ENCODE data around the gene FGF12.
"Not testable (repeated sequence)": the region's sequence is repeated elsewhere in the genome, so short reads cannot be mapped to it uniquely, and the experiment has no call there.

FGF12 gene

DNA sequence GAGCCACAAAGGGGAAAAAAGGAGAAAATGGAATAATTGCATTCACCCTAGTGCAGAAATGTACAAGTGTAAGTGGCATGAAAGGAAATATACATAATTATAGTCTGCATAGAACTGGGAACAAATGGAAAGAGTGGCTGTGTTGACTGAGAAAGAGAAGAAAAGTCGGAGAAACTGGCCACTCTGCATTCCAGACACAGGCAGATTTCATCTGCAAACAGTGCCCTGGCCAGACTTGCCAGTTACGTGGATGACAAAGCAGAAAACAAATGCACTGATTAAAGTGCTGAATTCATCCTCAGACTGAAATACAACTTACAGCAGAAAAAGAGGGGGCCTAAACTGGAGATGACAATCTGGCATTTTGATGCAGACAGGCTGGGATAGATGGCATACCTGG, 129.8 kb downstream of the FGF12 start:
- DNase-seq (ENCODE audit: low read depth, low spot score) = no peak

GRCh38 chr3:192578729-192579128, 148.6 kb downstream of the FGF12 start:
- no peak for DNase-seq (ENCODE audit: low read depth, low spot score)

DNA sequence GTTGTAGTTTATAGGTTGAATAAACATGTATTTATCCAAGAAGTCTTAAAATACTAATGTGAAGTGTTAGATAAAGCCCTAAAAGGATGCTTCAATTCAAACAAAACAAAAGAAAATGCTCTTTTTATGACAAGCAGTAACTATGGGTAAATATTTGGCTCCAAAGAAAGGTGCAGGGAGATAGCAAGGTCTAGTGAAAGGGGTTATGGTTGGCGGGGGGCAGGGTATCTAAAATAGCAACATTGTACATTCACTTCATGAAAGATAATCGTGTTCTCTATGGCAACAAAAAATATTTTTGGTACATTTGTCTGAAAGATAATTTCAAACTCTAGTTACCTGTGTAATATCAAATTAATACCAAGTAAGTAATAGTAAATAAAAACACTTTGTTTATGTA, 149.5 kb downstream of the FGF12 start:
- no peak for DNase-seq (ENCODE audit: low read depth, low spot score)

GRCh38 chr3:192577271-192577670, 150.1 kb downstream of the FGF12 start:
- DNase-seq (ENCODE audit: low read depth, low spot score) = no peak

DNA sequence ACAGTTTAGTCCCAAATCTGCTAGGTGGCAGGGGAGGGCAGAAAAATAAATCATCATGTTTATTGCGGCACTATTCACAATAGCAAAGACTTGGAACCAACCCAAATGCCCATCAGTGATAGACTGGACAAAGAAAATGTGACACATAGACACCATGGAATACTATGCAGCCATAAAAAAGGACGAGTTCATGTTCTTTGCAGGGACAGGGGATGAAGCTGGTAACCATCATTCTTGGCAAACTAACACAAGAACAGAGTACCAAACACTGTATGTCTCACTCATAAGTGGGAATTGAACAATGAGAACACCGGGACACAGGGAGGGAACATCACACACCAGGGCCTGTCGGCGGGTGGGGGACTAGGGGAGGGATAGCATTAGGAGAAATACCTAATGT, 150.6 kb downstream of the FGF12 start:
- not testable (repeated sequence) for DNase-seq (ENCODE audit: low read depth, low spot score)

- no peak for DNase-seq (ENCODE audit: low read depth, low spot score)
Observed at GRCh38 chr3:192575879-192576506, 151.3 kb downstream of the FGF12 start.

DNA sequence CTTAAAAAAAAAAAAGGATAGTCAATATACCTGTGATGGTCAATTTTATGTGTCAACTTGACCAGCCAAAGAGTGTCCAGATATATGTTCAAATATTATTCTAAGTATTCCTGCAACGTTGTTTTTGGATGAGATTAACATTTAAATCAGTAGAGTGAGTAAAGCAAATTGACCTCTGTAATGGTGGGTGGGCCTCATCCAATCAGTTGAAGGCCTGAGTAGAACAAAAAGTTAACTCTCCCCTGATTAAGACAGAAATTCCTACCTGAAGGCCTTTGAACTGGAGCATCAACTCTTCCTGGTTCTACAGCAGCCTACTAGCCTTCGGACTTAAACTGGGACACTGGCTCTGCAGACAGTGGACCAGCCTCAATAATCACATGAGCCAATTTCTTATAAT, 154.1 kb downstream of the FGF12 start:
- no peak for DNase-seq (ENCODE audit: low read depth, low spot score)

DNA sequence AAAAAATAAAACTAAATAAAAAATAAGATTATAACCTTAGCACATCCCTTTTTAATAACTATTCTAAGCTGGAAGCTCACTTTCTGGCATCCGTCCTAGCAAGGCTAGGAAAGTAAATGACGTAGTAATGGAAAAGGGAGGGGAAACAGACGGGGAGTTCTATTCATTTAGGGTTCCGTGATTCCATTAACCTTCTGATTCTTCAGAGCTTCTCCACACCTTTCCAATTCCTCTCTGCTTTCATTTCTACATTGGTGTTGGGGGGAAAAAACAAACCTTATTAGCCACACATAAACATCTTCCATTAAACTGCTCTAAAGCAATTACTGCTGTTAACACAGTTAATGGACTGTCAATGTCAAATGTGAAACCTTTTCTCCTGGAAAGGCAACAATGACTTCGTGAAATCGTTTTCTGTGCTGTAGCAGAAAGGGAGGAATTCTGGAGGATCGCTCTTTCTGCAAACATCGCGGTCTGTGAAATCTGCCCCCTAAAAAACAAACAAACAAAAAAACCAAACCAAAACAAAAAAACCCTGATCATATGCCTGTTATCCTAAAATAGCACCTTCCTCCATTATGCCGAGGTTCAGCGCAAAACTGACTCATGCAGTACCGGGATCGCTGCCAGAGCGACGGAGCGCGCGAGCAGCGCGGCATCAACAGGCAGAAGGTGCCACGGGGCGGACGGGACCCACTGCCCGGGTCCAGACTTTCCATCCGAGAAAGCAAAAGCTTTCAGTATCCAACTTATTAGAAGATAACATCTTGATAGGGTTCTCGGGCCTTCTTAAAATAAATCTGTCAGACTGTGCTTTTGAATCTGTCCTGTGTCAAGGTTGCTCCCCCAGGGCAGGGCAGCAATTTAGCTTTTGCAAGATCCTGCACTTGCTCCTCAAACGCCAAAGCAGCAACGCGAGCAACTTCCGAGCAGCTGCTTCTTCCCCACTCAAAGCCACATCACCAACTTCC, 156.2 kb downstream of the FGF12 start:
- no peak for DNase-seq (ENCODE audit: low read depth, low spot score)

- no peak for DNase-seq (ENCODE audit: low read depth, low spot score)
Observed at GRCh38 chr3:192570315-192570714, 157.0 kb downstream of the FGF12 start.

DNA sequence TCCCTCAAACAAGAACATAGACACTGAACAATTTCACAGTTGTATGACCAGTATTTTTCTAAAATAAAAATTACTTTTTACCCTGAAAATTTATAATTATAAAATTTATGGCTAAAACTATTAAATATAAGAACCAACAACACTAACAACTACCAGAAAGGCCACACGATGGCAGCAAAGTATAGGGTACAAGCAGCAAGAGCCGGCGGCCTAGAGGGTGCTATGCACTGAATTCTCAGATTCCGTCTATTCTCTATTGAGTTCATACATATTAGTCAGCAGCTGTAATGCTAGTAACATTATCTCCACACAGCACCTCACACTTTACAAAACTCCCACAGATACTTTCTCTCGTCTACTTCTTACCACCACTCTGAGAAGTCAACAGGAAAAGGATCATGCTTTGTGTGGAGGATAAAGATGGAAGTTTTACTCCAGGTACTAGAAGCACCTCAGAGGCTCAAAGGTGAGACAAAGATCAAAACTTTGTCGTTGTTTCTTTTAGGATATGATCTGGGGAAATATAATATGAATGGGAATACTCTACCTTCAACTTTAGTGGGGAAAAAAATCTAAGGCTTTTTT, 160.5 kb downstream of the FGF12 start:
- DNase-seq (ENCODE audit: low read depth, low spot score) = peak; percentile 12

- no peak for DNase-seq (ENCODE audit: low read depth, low spot score)
Observed at GRCh38 chr3:192564611-192565010, 162.7 kb downstream of the FGF12 start.

DNA sequence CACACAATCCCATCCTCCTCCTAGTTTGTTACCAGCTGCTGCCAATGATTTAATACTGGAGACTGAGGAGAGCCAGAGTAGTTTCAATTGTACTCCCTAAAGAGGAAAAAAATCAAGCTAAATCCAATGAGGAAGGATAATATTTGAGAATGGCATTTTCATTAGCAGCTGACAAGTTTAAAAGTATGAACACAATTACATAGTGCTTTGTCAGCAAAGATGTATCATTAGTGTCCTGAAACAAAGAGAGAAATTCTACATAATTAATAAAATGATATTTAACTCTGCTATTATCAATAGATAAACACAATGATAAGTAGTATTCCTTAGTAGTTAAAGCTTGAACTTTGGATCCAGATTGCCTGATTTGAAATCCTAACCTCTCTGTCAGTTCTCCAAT, 163.9 kb downstream of the FGF12 start:
- no peak for DNase-seq (ENCODE audit: low read depth, low spot score)

DNA sequence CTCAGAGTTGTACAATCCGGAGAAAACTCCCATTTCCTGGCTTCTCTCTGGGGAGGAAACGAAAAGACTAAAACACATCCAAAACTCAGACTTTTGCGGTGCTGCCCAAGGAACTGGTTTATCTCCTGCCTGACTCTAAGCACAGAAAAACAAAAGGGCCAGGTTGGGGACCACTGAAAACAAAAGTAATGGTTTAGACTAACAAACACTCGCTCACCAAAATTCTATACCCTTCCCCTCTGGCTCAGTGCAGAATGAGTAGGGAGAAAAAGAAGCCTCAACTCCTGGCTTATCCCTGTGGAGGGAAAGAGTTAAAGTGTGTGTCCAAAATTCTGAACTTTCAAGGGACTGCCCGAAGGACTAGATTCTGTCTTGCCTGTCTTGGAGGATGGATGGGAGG, 173.6 kb downstream of the FGF12 start:
- DNase-seq (ENCODE audit: low read depth, low spot score) = no peak

GRCh38 chr3:192550356-192550755, 177.0 kb downstream of the FGF12 start:
- DNase-seq (ENCODE audit: low read depth, low spot score) = no peak

GRCh38 chr3:192545333-192545732, 182.0 kb downstream of the FGF12 start:
- no peak for DNase-seq (ENCODE audit: low read depth, low spot score)

- DNase-seq (ENCODE audit: low read depth, low spot score) = no peak
Observed at GRCh38 chr3:192543163-192543562, 184.2 kb downstream of the FGF12 start.

DNA sequence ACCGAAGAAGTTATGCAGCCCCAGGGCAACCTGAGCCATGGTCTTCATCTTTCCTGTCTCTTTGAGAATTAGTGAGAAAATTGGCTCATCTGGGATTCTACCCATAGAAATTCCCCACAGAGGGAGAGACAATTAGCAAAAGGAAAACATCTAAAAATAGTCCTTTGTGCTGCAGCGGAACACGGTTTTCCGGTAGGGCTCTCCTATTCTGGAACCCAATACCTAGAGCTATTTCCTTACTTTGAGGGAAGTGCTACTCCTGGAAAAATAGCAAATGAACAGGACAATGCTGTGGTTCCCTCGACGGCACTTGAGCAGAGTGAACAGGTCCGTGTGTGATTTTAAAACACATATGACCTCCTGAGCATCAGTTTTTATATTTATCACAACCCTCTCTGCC, 210.5 kb downstream of the FGF12 start:
- no peak for DNase-seq (ENCODE audit: low read depth, low spot score)

DNA sequence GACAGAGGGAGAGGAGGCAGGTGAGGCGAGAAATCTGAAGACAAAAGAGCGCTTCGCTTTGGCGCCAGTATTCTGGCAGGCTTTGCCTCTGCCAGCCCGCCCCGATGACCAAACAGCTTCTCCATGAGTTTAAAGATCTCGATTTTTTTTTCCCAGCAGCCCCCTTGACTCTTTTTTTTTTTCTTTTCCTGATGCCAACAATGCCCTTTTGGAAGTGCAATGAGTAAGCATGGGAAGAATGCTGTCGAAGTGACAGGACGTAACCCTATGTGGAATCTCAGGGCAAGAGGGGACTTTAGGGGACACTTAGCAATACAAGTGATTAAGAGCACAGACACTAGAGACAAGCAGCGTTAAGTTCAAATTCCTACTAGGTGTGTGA, 211.7 kb downstream of the FGF12 start:
- no peak for DNase-seq (ENCODE audit: low read depth, low spot score)

- DNase-seq (ENCODE audit: low read depth, low spot score) = no peak
Observed at GRCh38 chr3:192514754-192515663, 212.3 kb downstream of the FGF12 start.

DNA sequence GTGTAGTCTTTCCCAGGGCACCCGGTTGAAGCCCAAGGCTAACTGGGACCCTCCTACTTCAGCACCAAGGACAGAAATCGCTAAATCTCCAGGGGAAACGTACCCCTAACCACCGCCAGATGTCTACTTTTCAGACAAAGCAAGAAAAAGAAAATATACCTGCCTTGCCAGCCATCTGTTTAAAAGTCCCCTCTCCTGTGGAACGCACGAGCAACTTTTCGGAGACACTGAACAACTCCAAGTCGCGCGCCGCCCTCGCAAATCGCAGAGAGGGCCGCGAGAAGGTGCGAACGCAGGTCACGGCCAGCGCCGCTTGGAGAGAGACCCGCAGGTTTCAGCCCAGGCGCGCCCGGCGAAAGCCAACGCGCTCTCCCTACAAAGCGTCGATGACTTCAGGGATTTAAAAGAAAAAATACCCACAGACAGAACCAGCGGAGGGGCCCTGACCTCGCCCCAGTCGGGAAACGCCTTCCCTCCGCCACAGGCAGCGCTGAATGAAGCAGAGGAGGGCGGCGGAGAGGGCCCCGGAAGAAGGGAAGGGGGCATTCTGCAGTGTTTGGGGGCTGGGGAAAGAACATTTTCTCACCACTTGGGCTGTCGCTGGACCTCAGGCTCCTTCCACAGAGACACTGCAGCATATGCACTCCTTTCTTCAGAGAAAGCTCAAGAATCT, 213.1 kb downstream of the FGF12 start:
- no peak for DNase-seq (ENCODE audit: low read depth, low spot score)

DNA sequence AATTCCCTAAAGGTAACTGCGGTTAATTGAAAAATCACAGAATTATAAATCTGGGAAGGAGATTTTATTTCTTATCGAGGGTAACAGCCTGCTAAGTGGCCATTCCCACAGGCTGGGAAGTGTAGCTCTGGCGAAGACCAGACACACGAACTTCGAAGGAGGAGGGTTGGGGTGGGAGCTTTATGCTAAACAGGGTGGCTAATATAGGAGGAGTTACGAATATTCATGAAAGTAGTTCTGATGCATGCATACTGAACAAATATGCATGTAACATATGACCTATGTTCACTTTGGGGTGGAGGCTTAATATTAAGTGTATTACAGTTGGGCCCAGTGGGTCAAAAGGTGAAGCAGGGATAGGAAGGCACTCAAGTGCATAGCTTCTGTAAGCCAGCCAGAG, 221.6 kb downstream of the FGF12 start:
- DNase-seq (ENCODE audit: low read depth, low spot score) = no peak
